ENCODE measurements around the gene RUNDC3A.

- no peak for TF ChIP-seq CTCF (conservative IDR thresholded peaks at IDR 0.05 in 1 of 2, IDR thresholded peaks at IDR 0.05 in 1 of 2; ENCODE audit: extremely low read depth in 1 of 2, insufficient read depth in 1 of 2, low read depth in 1 of 2, low read length in 2 of 2)
- no peak for TF ChIP-seq EZH2 (IDR thresholded peaks at IDR 0.05; ENCODE audit: borderline replicate concordance, low read length)
Measured at GRCh38 chr17:44360826-44361225, 52.4 kb downstream of the RUNDC3A start.
